ENCODE data around the gene SLC47A1.

The SLC47A1 gene

GRCh38 chr17:19507775-19508576 lies 25.7 kb upstream of the SLC47A1 start:
- Histone ChIP-seq H3K4me1 (ENCODE audit: control insufficient read depth, insufficient read depth, low read length) (no peaks in the 10 kb centered on the region), H3K9me3 (ENCODE audit: control insufficient read depth, insufficient read depth, low read depth, low read length) (no peaks in the 10 kb centered on the region), H3K27ac (ENCODE audit: extremely low read depth, low read depth, low read length) (peak overlapping the region; percentile 81), H3K36me3 (ENCODE audit: control insufficient read depth in 2 of 2, insufficient read depth in 1 of 2, low read length in 2 of 2) (no peaks in the 10 kb centered on the region), H3K4me3 (ENCODE audit: low read depth, low read length) (peak overlapping the region; percentile 81)
- ChIA-PET CTCF (no interaction called here), POLR2A (no interaction called here)
- no peak for TF ChIP-seq ZNF571 (tag by site-specific recombination; IDR thresholded peaks at IDR 0.05)
- TF ChIP-seq ZNF239 (tag by site-specific recombination; IDR thresholded peaks at IDR 0.05): no peak
- peak; percentile 25; the same call in 1 of the 2 replicates for TF ChIP-seq KLF1 (tag by site-specific recombination; IDR thresholded peaks at IDR 0.05)
- TF ChIP-seq ZNF530 (tag by site-specific recombination; IDR thresholded peaks at IDR 0.05; ENCODE audit: low read depth): no peak
- peak; percentile 94 for TF ChIP-seq GLIS2 (tag by site-specific recombination; IDR thresholded peaks at IDR 0.05)
- no peak for TF ChIP-seq ZSCAN16 (tag by site-specific recombination; IDR thresholded peaks at IDR 0.05)
- no peak for TF ChIP-seq ZNF248 (tag by site-specific recombination; IDR thresholded peaks at IDR 0.05)
- TF ChIP-seq MEIS1 (CRISPR knock-in tag; IDR thresholded peaks at IDR 0.05; ENCODE audit: borderline replicate concordance): no peak
- TF ChIP-seq, protein P1, sequence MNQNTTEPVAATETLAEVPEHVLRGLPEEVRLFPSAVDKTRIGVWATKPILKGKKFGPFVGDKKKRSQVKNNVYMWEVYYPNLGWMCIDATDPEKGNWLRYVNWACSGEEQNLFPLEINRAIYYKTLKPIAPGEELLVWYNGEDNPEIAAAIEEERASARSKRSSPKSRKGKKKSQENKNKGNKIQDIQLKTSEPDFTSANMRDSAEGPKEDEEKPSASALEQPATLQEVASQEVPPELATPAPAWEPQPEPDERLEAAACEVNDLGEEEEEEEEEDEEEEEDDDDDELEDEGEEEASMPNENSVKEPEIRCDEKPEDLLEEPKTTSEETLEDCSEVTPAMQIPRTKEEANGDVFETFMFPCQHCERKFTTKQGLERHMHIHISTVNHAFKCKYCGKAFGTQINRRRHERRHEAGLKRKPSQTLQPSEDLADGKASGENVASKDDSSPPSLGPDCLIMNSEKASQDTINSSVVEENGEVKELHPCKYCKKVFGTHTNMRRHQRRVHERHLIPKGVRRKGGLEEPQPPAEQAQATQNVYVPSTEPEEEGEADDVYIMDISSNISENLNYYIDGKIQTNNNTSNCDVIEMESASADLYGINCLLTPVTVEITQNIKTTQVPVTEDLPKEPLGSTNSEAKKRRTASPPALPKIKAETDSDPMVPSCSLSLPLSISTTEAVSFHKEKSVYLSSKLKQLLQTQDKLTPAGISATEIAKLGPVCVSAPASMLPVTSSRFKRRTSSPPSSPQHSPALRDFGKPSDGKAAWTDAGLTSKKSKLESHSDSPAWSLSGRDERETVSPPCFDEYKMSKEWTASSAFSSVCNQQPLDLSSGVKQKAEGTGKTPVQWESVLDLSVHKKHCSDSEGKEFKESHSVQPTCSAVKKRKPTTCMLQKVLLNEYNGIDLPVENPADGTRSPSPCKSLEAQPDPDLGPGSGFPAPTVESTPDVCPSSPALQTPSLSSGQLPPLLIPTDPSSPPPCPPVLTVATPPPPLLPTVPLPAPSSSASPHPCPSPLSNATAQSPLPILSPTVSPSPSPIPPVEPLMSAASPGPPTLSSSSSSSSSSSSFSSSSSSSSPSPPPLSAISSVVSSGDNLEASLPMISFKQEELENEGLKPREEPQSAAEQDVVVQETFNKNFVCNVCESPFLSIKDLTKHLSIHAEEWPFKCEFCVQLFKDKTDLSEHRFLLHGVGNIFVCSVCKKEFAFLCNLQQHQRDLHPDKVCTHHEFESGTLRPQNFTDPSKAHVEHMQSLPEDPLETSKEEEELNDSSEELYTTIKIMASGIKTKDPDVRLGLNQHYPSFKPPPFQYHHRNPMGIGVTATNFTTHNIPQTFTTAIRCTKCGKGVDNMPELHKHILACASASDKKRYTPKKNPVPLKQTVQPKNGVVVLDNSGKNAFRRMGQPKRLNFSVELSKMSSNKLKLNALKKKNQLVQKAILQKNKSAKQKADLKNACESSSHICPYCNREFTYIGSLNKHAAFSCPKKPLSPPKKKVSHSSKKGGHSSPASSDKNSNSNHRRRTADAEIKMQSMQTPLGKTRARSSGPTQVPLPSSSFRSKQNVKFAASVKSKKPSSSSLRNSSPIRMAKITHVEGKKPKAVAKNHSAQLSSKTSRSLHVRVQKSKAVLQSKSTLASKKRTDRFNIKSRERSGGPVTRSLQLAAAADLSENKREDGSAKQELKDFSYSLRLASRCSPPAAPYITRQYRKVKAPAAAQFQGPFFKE (tag by site-specific recombination; IDR thresholded peaks at IDR 0.05; ENCODE audit: borderline replicate concordance): no peak
- TF ChIP-seq ELK4 (IDR thresholded peaks at IDR 0.05; ENCODE audit: borderline replicate concordance, low read depth, low read length): no peak
- peak; percentile 96 for TF ChIP-seq KLF16 (tag by site-specific recombination; IDR thresholded peaks at IDR 0.05)
- TF ChIP-seq ZNF624 (tag by site-specific recombination; IDR thresholded peaks at IDR 0.05): no peak; the same call in 1 of the 2 replicates
- no peak for TF ChIP-seq ZNF560 (tag by site-specific recombination; IDR thresholded peaks at IDR 0.05; ENCODE audit: borderline replicate concordance)
- TF ChIP-seq BCL11A (tag by site-specific recombination; IDR thresholded peaks at IDR 0.05; ENCODE audit: low read depth): 0 out of 2 replicates have a peak, but pooled peaks have one; percentile 50
- TF ChIP-seq ZNF596 (tag by site-specific recombination; IDR thresholded peaks at IDR 0.05): no peak
- no peak for TF ChIP-seq ZNF585B (tag by site-specific recombination; IDR thresholded peaks at IDR 0.05)
- TF ChIP-seq ZNF37A (tag by site-specific recombination; IDR thresholded peaks at IDR 0.05): no peak
- TF ChIP-seq ZNF768 (tag by site-specific recombination; IDR thresholded peaks at IDR 0.05): no peak
- no peak for TF ChIP-seq ZNF266 (tag by site-specific recombination; IDR thresholded peaks at IDR 0.05; ENCODE audit: low read depth)
- TF ChIP-seq ZBTB48 (tag by site-specific recombination; IDR thresholded peaks at IDR 0.05): peak; percentile 87
- no peak for TF ChIP-seq ZNF776 (tag by site-specific recombination; IDR thresholded peaks at IDR 0.05; ENCODE audit: borderline replicate concordance)
- no peak for TF ChIP-seq ZNF175 (tag by site-specific recombination; IDR thresholded peaks at IDR 0.05)
- TF ChIP-seq ZNF555 (tag by site-specific recombination; conservative IDR thresholded peaks at IDR 0.05): no peak
- TF ChIP-seq ZNF692 (tag by site-specific recombination; IDR thresholded peaks at IDR 0.05): peak; percentile 82
- peak; percentile 66 for TF ChIP-seq ZNF501 (tag by site-specific recombination; IDR thresholded peaks at IDR 0.05)
- no peak for TF ChIP-seq ZNF214 (tag by site-specific recombination; IDR thresholded peaks at IDR 0.05; ENCODE audit: borderline replicate concordance)
- no peak for TF ChIP-seq OVOL3 (tag by site-specific recombination; IDR thresholded peaks at IDR 0.05)
- TF ChIP-seq PATZ1 (tag by site-specific recombination; IDR thresholded peaks at IDR 0.05): peak; percentile 91
- no peak for TF ChIP-seq ZNF221 (tag by site-specific recombination; IDR thresholded peaks at IDR 0.05; ENCODE audit: borderline replicate concordance)

Data from HEK293 (cell line).